Measurements from ENCODE around the gene DTWD2.

DNA sequence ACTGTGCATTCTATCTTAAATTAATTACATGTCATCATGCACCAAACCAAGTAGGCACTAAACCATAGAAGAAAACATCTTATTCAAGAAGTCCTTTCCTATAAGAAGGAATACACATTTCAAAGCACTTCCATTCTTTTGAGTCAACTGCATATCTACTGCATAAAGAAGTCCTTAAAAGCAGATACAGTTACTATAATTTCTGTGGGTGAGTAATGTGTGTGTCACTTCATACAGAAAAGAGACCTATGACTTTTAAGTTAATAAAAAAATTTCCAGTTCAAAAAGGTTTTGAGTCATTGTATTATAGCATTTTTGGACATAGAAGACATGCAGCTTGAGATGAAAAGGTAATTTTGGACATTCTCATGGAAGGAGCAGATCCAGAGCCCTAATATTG is 125.0 kb downstream of the DTWD2 start:
- TF ChIP-seq, protein P1, sequence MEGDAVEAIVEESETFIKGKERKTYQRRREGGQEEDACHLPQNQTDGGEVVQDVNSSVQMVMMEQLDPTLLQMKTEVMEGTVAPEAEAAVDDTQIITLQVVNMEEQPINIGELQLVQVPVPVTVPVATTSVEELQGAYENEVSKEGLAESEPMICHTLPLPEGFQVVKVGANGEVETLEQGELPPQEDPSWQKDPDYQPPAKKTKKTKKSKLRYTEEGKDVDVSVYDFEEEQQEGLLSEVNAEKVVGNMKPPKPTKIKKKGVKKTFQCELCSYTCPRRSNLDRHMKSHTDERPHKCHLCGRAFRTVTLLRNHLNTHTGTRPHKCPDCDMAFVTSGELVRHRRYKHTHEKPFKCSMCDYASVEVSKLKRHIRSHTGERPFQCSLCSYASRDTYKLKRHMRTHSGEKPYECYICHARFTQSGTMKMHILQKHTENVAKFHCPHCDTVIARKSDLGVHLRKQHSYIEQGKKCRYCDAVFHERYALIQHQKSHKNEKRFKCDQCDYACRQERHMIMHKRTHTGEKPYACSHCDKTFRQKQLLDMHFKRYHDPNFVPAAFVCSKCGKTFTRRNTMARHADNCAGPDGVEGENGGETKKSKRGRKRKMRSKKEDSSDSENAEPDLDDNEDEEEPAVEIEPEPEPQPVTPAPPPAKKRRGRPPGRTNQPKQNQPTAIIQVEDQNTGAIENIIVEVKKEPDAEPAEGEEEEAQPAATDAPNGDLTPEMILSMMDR (IDR thresholded peaks at IDR 0.05; ENCODE audit: low read depth, low read length, poor library complexity, severe bottlenecking) = no peak
- no peak for TF ChIP-seq EZH2phosphoT487 (IDR thresholded peaks at IDR 0.05; ENCODE audit: borderline replicate concordance, low read length)

Measured in DOHH2 (cell line).